Hepatocyte (in vitro differentiated cells): ENCODE results near the gene FADS1. TPM values are rescaled to one million over a fixed set of nuclear protein-coding genes. Genes with fewer than 3 reads are reported as not detected.
A peak's percentile ranks its signal among the peaks of the same experiment; 100 is the strongest.

Experiments
- DNase-seq: peaks from one replicate; pipeline ENCODE4 v3.0.0-alpha.2; 2016; ENCODE audit warnings: low spot score
- H2AFZ ChIP-seq: fragments of 200-600 bp; sonication (generic); 2 replicates; pipeline ENCODE4 v1.6.0; 2016; ENCODE audit warnings: antibody characterized with exemption, mild to moderate bottlenecking
- H3K27ac ChIP-seq: fragments of 200-600 bp; sonication (generic); 2 replicates; pipeline ENCODE4 v1.5.1; 2016; ENCODE audit warnings: mild to moderate bottlenecking
- H3K27me3 ChIP-seq: fragments of 200-600 bp; sonication (generic); 2 replicates; pipeline ENCODE4 v1.6.1; 2016
- H3K36me3 ChIP-seq: fragments of 200-600 bp; sonication (generic); replicated peaks from 2 replicates; pipeline ENCODE4 v1.5.1; 2016; ENCODE audit warnings: low read depth; ENCODE audit not compliant: insufficient read depth
- H3K4me1 ChIP-seq: fragments of 200-600 bp; sonication (generic); 2 replicates; pipeline ENCODE4 v1.5.1; 2016; ENCODE audit warnings: mild to moderate bottlenecking, moderate library complexity; ENCODE audit not compliant: insufficient read depth
- H3K4me2 ChIP-seq: fragments of 200-600 bp; sonication (generic); 2 replicates; pipeline ENCODE4 v1.6.0; 2016
- H3K4me3 ChIP-seq: fragments of 200-600 bp; sonication (generic); 2 replicates; pipeline ENCODE4 v1.5.1; 2016; ENCODE audit warnings: mild to moderate bottlenecking
- H3K79me2 ChIP-seq: fragments of 200-600 bp; sonication (generic); 2 replicates; pipeline ENCODE4 v1.6.0; 2017; ENCODE audit warnings: mild to moderate bottlenecking
- H3K9me2 ChIP-seq: fragments of 200-600 bp; sonication (generic); replicated peaks from 2 replicates; pipeline ENCODE4 v1.6.0; 2017; ENCODE audit warnings: mild to moderate bottlenecking; ENCODE audit not compliant: insufficient read depth
- H3K9me3 ChIP-seq: fragments of 200-600 bp; sonication (generic); 2 replicates; pipeline ENCODE4 v1.5.1; 2016; ENCODE audit warnings: low read depth, mild to moderate bottlenecking
- H4K20me1 ChIP-seq: fragments of 200-600 bp; sonication (generic); 2 replicates; pipeline ENCODE4 v1.6.0; 2016; ENCODE audit warnings: mild to moderate bottlenecking; ENCODE audit not compliant: insufficient read depth, poor library complexity, severe bottlenecking
- EZH2 ChIP-seq: fragments of 200-600 bp; sonication (generic); IDR thresholded peaks from 2 replicates; pipeline ENCODE4 v1.6.1; 2016; ENCODE audit warnings: antibody characterized with exemption, mild to moderate bottlenecking, borderline replicate concordance
- EZH2phosphoT487 ChIP-seq: fragments of 200-600 bp; sonication (generic); IDR thresholded peaks from one replicate; pipeline ENCODE4 v1.6.1; 2018; ENCODE audit warnings: antibody characterized with exemption, mild to moderate bottlenecking, low read depth, moderate library complexity; ENCODE audit not compliant: unreplicated experiment, severe bottlenecking
- WGBS: methylation state at CpG from one replicate; pipeline ENCODE4 v1.1.6; 2016; ENCODE audit warnings: low lambda C conversion rate; ENCODE audit errors: missing lambda C conversion rate; 5-methylcytosine and 5-hydroxymethylcytosine counted together
- polyA plus RNA-seq: library from polyadenylated mRNA; unstranded; fragments of >200 nt; fragmentation: Nextera tagmentation; extraction: Ambion mirVana; gene quantifications from 2 replicates; pipeline ENCODE4 v1.2.1, GENCODE V29; 2016
- total RNA-seq: library from RNA; depleted of rRNA; stranded (reverse); fragments of >200 nt; gene quantifications from 2 replicates; pipeline ENCODE4 v1.2.3, GENCODE V29; 2014
- TF ChIP-seq, protein P1 (sequence below): fragments of 200-600 bp; sonication (generic); IDR thresholded peaks from 2 replicates; pipeline ENCODE4 v1.5.1; 2016; ENCODE audit warnings: antibody characterized with exemption, mild to moderate bottlenecking; ENCODE audit not compliant: poor library complexity

FADS1 gene
- total and polyA plus RNA-seq, 2 experiments from 2014 or later: 151 to 230 TPM

DNA sequence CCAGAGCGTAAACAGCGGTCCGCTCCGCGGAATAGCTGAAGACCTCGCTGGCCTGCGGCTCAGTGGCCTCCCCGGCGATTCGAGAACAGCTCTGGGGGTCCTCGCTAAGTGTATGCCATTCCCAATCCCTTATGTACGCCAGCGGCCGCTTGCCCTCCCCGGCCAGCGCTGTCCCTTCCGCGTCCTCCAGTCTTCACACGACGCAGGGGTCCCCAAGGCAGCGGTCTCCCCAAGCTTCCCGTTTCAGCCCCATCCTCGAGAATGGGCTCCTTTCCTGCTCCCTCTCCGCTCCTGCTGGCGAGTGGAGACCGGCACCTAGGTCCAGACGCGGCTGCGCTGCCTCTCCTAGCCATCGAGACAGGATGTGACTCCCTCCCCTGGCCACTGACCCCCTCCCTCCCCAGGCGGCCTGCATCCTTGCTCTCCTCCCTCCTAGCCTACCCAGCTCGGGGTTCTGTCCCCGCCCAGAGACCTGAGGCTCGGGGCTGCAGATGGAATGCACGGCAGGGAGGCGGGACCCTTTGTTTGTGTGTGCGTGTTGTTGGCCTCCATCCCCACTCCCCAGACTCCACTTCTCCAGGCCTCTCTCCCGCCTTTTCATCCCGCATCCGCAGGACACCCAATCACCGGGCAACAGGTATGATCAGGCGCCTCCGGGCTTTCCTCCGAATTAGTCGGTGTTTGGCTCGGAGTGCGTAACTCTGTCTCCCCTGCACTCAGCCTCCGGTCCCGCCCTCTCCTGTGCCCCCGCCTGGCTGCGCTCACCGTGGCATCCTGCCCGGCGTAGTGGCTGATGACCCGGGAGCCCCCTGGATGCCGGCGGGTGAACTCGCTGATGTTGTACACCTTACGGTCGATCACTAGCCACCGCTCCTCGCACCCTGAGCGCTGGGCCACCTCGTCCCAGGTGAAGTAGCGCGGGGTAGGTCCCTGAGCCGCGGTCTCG, 740 bp downstream of the FADS1 start:
- H3K79me2 ChIP-seq: peaks cover 33% of the 10 kb centered on the region
- peak; percentile 81 for DNase-seq
- no peaks in the 10 kb centered on the region for H3K36me3 ChIP-seq
- H3K4me2 ChIP-seq: peak overlapping the region; percentile 94
- peak overlapping the region; percentile 95 for H3K4me3 ChIP-seq
- H4K20me1 ChIP-seq: no peaks in the 10 kb centered on the region
- peak overlapping the region; percentile 45 for H2AFZ ChIP-seq
- no peaks in the 10 kb centered on the region for H3K27me3 ChIP-seq
- TF ChIP-seq, protein P1, sequence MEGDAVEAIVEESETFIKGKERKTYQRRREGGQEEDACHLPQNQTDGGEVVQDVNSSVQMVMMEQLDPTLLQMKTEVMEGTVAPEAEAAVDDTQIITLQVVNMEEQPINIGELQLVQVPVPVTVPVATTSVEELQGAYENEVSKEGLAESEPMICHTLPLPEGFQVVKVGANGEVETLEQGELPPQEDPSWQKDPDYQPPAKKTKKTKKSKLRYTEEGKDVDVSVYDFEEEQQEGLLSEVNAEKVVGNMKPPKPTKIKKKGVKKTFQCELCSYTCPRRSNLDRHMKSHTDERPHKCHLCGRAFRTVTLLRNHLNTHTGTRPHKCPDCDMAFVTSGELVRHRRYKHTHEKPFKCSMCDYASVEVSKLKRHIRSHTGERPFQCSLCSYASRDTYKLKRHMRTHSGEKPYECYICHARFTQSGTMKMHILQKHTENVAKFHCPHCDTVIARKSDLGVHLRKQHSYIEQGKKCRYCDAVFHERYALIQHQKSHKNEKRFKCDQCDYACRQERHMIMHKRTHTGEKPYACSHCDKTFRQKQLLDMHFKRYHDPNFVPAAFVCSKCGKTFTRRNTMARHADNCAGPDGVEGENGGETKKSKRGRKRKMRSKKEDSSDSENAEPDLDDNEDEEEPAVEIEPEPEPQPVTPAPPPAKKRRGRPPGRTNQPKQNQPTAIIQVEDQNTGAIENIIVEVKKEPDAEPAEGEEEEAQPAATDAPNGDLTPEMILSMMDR: no peak
- TF ChIP-seq EZH2 (no peak), EZH2phosphoT487 (no peak)
- under 1% methylated on average over 69 of the region's 69 CpGs for WGBS
- H3K9me3 ChIP-seq: no peaks in the 10 kb centered on the region
- no peaks in the 10 kb centered on the region for H3K9me2 ChIP-seq
- H3K4me1 ChIP-seq: peaks cover 20% of the 10 kb centered on the region
- H3K27ac ChIP-seq: peak overlapping the region; percentile 97

DNA sequence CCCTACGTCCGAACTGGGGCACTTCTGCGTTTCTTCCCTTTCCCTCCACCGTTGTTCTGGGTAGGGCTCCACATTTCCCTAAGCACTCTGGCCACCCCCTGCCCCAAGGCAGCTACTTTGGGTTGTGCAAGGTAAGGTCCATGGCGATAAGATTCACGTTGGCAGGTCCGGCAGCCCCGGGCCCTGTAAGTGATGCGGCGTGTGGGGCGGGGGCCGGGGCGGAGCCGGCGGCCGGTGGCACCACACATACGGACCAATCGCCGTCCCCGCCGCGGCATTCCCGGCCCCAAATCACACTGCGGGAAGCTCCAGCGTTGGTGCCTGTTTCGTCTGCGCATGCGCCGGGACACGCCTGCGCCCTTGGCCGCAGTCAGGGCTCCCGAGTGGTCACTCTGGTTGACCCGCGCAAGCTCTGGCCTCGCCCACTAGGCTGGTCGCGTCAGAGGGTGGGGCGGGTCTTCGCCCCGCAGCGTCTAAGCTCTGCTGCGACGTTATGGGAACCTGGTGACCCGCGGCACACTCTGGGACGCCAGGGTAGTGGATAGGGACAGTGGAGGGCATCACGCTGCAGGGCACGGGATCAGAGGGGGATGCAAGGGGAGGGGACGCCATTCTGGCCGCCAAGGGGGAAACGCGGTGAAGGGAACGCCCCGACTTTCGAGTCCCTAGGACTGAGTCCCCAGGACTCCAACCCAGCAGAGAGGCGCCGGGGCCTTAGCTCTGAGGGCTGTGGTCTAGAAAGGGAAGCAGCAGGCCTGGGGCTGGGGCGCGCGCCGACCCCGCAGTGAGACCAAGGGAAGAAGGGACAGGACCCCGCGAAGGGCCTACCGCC, 1.6 kb downstream of the FADS1 start:
- Histone ChIP-seq H3K27ac (peak overlapping the region; percentile 97), H3K27me3 (no peaks in the 10 kb centered on the region), H3K4me2 (peak overlapping the region; percentile 94), H3K9me3 (no peaks in the 10 kb centered on the region), H4K20me1 (no peaks in the 10 kb centered on the region), H3K79me2 (peaks cover 33% of the 10 kb centered on the region), H3K36me3 (no peaks in the 10 kb centered on the region), H3K4me1 (peaks cover 17% of the 10 kb centered on the region), H3K4me3 (peak overlapping the region; percentile 95), H3K9me2 (no peaks in the 10 kb centered on the region), H2AFZ (peak overlapping the region; percentile 45)
- TF ChIP-seq, protein P1: no peak
- peak; percentile 96 for DNase-seq
- WGBS: 3% methylated on average over 66 of the region's 66 CpGs

DNA sequence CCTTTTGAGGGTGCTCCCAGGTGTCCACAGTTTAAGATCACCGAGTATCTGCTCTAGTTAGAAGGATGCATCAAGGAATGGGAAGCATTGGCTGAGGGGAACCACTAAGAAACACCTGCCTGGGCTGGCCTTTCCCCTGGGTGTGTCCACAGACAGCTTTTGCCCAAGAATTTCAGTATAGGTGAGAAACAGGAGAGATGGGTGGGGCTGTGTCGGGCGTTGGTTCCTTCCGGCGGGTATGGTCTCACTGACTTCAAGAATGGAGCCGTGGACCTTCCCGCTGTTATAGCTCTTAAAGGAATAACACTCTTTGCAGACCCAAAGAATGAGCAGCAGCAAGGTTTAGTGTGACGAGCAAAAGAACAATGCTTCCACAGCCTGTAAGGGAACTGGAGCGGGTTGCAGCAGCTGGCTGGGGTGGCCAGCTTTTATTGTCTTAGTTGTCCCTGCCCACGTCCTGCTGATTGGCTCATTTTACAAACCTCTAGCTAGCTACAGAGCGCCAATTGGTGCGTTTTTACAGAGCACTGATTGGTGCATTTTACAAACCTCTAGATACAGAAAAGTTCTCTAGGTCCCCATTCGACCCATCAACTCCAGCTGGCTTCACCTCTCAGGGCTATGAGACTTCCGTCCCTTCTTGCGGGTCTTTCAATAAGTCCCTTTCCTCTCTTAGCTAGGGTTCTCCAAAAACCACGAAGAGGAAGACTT, 2.4 kb downstream of the FADS1 start:
- peaks cover 17% of the 10 kb centered on the region for H3K4me1 ChIP-seq
- peaks cover 33% of the 10 kb centered on the region for H3K79me2 ChIP-seq
- peak overlapping the region; percentile 21 for H3K4me3 ChIP-seq
- H4K20me1 ChIP-seq: no peaks in the 10 kb centered on the region
- no peaks in the 10 kb centered on the region for H3K27me3 ChIP-seq
- WGBS: 84% methylated on average over 16 of the region's 16 CpGs
- peak overlapping the region; percentile 97 for H3K27ac ChIP-seq
- DNase-seq: peak; percentile 41
- peak overlapping the region; percentile 94 for H3K4me2 ChIP-seq
- no peaks in the 10 kb centered on the region for H3K9me3 ChIP-seq
- no peaks in the 10 kb centered on the region for H3K9me2 ChIP-seq
- H2AFZ ChIP-seq: peak overlapping the region; percentile 18
- no peaks in the 10 kb centered on the region for H3K36me3 ChIP-seq
- TF ChIP-seq EZH2: no peak
- TF ChIP-seq, protein P1: no peak
- TF ChIP-seq EZH2phosphoT487: no peak
